ENCODE measurements around the gene NLGN2.
A peak's percentile ranks its signal among the peaks of the same experiment; 100 is the strongest.

The NLGN2 gene

DNA sequence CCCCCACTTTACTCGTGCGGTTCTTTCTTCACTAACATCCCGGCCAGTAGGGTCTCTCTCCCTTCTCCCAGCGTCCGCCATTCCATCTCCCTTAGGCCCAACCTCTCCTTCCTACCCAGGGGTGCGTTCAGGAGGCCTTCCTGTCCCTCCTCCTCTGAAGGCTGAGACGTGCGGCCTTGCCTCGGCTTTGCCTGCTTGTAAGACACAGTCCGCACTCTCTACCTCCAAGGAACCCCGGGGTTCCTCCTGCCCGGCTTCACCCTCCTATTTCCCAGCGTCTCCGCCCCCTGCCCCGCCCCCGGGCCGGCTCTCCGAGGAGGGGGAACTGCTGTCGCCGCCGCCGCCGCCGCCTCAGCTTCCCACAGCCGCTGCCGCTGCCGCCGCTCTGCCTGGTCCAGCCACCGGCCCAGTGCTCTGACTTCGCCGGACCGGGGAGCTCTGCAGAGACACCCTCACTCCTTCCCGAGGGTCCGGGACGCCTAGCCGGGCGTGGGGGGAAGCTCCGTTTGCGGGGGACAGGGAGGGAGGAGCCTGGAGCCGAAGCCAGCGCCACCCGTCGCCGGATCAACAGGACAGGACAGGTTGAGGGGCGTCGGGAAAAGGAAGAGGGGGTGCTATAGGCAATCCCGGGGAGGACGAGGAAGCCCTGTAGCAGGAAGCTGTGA lies 30.4 kb downstream of the NLGN2 start:
- DNase-seq: peak; percentile 67

GRCh38 chr17:7438656-7439460 lies 31.2 kb downstream of the NLGN2 start:
- DNase-seq: no peak

DNA sequence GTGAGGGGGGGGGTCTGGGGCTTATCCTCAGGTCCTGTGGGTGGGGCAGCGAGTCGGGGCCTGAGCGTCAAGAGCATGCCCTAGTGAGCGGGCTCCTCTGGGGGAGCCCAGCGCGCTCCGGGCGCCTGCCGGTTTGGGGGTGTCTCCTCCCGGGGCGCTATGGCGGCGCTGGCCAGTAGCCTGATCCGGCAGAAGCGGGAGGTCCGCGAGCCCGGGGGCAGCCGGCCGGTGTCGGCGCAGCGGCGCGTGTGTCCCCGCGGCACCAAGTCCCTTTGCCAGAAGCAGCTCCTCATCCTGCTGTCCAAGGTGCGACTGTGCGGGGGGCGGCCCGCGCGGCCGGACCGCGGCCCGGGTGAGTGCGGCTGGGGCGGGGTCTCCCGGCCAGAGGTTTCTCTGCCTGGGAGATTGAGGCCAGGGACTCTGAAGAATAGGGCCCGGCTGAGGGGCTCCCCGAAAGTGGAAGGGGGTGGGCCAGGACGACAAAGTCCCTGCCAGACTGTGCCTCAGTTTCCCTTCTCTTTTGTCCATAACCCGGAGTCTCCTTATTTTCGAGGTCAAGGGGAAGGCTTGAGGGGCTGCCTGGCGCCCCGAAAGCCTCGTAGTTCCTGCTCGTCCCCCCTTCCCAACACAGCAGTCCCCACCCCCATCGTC lies 31.9 kb downstream of the NLGN2 start, which contains the start of gene FGF11:
Gene FGF11 (plus strand): TSS at position 51 of the 651 bp plus-strand sequence. CDS start 109 bp downstream, at position 160.
- no peak for DNase-seq

DNA sequence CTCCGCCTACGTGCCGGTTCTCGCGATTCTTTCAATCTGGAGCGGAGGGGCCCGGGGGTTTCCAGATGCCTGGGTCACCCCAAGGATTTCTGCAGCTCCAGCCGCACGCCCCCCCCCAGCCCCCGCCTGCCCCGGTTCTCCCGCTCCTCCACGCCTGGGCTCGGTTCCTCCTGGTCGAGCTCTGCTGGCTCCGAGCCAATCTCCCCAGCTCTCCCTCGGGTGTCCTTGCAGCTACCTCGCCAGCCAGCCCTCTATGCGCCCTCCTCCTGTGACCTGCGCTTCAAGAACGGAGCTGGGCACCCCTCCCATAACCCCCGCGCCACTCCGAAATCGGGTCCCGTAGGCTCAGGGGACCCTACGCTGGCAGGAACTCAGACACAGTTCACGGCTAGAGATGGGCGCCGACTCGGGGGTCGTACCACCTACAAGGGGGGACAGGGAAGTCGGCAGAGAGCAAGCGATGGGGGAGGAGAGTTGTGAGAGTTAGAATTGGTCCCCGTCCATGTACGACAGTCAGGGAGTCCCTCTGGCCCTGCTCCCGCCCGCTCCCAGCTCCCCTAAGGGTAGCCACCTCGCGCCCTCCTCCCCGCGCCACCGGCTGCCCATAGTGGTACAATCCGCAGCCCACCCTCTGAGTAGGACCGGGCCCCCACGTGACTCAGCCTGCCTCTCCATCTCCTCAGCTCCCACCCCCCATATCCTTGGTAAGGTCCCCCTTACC lies 32.6 kb downstream of the NLGN2 start:
- DNase-seq: no peak

GRCh38 chr17:7440834-7441195 lies 33.2 kb downstream of the NLGN2 start:
- DNase-seq: peak; percentile 21

DNA sequence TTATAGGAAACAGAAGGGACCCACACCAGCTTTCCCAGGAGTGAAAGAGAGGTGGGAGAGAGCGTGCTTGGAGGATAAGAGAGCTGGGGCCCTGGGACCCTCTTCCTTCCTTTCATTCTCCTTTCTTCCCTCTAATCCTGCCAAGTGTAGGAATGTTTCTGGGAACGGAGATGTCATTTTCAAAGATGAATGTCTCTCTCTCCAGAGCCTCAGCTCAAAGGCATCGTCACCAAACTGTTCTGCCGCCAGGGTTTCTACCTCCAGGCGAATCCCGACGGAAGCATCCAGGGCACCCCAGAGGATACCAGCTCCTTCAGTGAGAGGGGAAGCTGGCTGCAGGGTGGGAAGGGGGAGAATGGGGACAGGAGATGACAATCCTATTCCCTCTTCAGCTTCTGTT lies 33.6 kb downstream of the NLGN2 start:
- no peak for DNase-seq

GRCh38 chr17:7442142-7442541 lies 34.5 kb downstream of the NLGN2 start:
- no peak for DNase-seq

DNA sequence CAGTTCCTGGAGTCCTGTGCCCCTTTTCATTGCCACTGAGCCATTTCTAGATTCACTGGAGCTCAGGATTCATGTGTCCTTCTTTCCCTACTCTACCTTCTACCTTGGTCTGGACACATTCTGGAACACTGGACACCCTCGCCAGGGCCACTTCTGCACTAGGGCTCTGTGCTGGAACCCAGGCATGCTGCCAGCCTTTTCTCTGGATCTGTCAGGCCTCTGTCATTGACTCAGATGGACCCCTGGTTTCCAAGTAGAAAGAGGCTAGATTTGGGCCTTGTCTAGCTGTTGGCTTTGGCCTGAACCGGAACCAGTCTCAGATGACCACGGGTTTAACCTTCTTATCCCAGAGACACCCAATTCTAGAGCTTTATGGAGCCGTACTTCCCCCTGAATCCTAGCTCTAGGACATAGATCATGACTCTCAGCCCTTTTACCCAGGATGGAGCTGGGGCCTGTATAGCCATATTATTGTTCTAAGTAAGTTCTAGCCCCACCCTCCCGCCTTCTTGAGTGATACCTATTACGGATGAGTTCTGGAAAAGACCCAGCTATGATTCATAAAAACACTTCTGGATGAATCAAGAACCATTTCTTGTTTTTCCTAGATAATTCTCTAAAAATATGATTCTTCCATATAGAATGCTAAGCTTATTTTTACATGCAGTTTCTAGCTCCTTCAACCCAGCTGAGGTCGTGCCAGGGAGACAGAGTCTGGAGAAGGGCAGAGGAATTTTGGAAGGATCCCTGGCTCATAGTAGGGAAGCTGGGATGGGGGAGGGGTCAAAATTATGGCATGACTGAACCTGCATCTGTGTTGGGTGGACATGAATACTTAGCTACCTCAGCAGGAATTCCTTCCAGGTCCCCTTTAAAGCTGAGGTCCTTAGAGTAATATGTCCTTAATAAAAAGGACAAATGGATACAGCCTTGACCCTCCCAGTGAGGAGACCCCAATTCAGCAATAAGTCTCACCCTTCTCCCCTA lies 36.1 kb downstream of the NLGN2 start:
- no peak for DNase-seq

- DNase-seq: peak; percentile 69
Measured at GRCh38 chr17:7444682-7445618, 37.3 kb downstream of the NLGN2 start, which contains the start of gene CHRNB1. TSS of gene CHRNB1 (plus strand) at chr17:7445061. CDS start at chr17:7445128, 67 bp downstream.

DNA sequence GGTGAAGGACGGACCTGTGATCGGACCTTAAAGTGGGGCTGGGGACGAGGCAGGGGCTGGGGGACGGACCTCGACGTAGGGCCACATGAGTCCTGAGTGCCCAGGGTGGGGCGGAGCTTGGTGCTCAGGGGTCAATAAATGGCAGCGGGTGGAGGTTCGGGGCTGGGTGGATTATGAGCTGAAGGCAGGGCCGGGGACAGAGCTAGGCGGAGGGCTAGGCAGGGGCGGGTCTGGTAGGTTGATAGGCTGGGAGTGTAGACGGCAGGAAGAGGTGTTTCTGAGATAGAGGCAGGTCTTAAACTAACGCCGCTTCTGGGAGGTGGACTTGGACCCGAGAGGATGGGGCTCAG lies 37.9 kb downstream of the NLGN2 start:
- DNase-seq: no peak

- DNase-seq: no peak
Measured at GRCh38 chr17:7448461-7448860, 40.8 kb downstream of the NLGN2 start.

GRCh38 chr17:7459961-7460545 lies 52.4 kb downstream of the NLGN2 start:
- DNase-seq: no peak

DNA sequence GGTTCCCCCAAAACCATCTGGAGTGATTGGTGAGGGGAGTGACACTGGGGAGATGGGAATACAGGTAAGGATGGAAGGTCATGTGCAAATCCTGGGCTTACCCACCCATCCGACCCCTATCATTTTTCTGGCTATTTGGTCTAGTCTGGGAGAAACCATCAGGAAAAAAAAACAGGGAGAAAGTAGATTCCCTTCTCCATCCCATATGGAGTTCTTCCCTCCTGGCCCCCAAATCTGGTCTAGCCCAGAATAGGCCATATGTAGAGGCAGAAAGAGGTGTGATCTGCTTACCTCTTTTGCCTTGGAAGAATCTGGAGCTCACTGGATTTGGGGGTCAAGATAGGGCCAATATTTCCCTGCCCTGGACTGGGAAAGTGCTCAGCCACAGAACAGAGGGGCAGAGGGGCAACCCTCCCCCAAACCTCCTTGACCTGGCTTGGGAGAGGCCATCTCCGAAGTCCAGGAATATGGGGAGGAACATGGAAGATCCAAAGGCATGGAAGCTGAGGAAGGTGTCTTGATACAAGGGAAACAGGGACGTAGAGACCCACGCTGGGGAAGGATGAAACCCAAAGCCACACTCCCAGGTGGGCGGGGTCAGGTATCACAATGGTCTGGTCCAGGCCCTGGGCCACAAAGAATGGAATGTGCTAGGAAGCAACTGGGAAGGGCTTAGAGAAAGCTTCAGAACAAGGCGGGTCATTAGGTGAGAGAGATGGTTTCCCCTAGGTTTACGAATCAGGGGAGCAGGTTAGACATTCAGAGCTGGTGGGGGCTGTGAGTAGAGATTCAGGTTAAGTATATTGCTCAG lies 53.4 kb downstream of the NLGN2 start:
- DNase-seq: no peak

- DNase-seq: no peak
Measured at GRCh38 chr17:7462474-7463371, 55.1 kb downstream of the NLGN2 start.

DNA sequence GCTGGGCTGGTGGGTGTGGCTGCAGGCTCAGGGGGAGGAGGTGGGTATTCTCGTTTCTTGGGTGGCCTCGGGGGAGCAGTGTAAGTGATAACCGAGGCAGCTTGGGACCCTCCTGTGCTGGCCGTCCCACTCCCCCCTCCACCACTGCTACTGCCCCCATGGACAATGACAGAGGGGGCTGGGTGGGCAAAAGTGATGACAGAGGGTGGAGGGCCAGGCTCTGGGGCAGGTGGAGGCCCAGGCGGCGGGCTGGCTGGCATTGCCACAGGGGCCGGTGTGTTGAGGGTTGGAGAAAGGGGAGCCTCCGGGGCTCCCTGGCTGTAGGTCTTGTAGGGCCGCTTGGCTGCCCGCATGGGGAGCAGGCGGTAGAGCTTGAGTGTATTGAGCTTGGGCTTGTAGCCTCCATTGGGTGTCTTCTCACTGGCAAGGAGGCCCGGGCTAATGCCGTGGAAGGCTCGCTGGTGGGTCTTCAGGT lies 55.8 kb downstream of the NLGN2 start:
- no peak for DNase-seq

GRCh38 chr17:7464081-7464480 lies 56.4 kb downstream of the NLGN2 start:
- DNase-seq: no peak

- no peak for DNase-seq
Measured at GRCh38 chr17:7465597-7466275, 58.1 kb downstream of the NLGN2 start.

- no peak for DNase-seq
Measured at GRCh38 chr17:7466318-7466638, 58.6 kb downstream of the NLGN2 start.

Data from midbrain (tissue), 1 donor.